Activated gamma-delta T cell treated with Interleukin-2 at 50 U/mL for 16 hours (primary cell): ENCODE measurements around the gene FLAD1.
A peak's percentile ranks its signal among the peaks of the same experiment; 100 is the strongest.
"Not testable (repeated sequence)": the region's sequence is repeated elsewhere in the genome, so short reads cannot be mapped to it uniquely, and the experiment has no call there.

ENCODE experiments used
- DNase-seq: peaks from one replicate; pipeline ENCODE4 v3.0.0-alpha.2; 2020

Gene FLAD1

DNA sequence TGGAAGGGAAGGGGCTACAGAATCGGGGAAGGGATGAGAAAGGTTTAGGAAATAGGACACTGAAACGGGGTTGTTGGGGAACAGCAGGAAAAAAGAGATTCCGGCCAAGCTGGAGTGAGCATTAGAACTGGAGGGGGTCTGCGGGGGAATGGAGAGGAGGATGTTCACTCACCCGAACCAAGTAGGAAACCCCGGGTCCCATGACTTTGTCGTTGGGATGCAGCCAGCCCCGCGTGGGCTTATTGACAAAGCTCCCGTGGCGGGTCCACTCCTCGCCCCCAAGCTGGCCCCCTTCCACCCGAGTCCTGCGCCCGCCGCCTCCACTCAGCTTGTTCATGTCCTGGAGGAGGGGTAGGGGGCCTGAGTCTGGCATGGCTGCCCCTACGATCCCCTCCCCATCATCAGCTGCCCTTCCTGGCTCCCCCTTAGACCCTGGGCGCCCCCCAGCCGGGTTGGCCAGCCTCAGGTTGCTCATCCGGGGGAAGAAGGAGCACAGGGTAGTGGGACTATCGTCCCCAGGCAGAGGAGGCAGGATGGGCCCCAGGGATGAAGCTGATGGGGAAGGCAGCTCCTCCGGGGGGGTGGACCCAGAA lies 13.2 kb upstream of the FLAD1 start:
- no peak for DNase-seq

DNA sequence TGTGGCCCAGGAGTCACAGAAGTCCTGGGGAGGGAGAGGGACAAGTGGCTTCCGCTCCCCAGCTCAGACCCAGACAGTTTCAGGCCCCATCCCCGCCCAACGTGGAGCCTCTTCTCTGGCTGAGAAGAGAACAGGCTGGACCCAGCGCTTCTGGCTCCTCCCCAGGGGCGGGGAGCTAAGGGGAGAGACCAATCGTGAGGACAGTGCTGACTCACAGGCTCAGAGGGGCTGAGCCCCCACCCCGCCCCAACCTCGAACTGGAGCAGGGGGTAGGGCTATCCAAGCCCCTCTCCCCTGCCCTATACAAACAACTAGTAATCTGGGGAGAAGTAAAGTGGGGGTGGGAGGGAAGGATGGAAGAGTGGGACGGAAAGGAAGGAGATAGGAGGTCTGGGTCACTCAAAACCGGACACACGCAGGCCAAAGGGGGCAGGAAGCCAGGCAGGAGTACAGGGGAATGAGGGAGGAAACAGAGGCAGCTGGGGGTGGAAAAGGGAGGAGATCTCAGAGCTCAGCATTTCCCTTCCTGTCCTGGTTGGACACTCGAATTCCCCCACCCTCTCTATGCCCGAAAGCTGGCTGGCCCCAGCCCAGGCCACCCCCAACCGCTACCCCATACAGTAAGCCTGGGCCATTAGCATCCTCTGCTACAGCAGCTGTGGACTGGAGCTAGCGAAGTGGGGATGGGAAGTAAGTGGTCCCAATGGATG lies 12.4 kb upstream of the FLAD1 start, which contains the start of gene SHC1:
Gene SHC1, minus strand, starts transcription at position 117 of the 710 bp plus-strand sequence. CDS start 221 bp downstream, outside the sequence.
- DNase-seq: no peak

DNA sequence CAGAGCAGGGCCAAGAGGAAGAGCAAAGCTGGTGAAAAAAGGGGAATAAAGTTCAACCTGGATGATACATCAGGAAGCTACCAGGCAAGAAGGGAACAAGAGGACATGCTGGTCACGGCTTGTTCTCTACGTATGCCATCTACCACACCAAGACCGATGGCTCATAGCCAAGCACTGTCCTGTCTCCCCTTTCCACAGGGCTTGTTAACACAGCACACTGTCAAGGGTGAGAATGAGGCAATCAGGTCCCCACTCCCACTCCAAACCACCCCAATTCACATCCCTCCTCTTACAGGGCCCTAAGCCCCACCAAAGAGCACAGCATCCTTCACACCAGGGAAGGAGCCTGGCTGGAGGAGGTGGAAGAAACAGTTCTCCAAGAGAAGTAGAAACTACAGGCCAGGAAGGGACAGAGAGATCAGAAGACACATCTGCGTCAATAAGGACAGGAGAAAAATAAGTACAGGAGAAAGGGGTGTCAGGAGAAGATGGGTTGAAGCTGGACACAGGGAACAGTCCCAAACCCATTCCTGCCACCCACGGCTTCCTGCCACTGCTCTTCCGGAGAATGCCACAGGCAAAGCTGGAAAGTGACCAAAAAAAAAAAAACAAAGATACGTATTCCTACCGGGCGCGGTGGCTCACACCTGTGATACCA lies 11.7 kb upstream of the FLAD1 start:
- no peak for DNase-seq

DNA sequence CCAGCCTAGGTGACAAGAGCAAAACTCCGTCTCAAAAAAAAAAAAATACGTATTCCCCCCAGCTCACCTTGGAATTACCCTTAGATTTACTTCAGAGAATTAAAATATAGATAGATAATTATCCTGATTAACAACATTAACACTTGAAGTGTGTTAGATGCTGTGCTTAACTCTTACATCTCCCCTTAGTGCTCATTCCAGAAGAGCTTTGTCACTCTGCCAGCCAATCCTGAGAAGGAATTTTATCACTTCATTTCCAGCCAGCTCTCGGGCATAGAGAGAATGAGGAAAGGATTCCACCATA lies 11.0 kb upstream of the FLAD1 start:
- no peak for DNase-seq

DNA sequence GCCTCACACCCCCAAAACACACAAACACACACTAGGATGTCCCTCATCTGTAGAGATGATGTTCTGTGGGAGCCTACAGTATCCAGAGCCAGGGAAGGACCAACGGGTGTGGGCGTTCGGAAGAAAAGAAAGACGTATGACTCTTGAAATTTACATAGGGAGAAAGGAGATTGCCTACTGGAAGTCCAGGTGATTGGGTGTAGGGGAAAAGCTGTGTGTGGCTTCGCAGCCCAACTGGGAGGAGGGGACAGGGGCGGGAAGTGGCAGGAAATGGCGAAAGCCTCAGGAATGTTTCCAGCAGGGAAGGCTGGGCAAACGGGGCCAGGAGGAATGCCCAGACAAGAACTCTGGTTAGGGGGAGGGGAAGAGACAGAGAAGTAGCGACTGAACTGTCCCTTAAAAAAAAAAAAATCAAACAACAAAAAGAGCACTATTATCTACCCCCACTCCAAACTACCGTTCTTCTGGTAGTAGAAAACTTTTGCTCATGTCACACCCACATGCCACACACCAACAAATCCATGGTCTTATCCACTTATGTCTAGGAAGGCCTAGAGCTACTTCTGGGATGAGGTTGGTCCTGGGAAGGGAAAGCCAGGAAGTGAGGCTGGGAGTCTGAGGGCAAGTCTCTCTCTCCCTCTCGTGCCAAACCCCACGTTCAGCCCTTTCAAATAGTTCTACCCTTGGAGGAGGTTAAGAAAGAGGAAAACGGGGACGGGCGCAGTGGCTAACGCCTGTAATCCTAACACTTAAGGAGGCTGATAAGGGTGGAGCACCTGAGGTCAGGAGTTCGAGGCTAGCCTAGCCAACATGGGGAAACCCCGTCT lies 10.4 kb upstream of the FLAD1 start:
- DNase-seq: no peak

DNA sequence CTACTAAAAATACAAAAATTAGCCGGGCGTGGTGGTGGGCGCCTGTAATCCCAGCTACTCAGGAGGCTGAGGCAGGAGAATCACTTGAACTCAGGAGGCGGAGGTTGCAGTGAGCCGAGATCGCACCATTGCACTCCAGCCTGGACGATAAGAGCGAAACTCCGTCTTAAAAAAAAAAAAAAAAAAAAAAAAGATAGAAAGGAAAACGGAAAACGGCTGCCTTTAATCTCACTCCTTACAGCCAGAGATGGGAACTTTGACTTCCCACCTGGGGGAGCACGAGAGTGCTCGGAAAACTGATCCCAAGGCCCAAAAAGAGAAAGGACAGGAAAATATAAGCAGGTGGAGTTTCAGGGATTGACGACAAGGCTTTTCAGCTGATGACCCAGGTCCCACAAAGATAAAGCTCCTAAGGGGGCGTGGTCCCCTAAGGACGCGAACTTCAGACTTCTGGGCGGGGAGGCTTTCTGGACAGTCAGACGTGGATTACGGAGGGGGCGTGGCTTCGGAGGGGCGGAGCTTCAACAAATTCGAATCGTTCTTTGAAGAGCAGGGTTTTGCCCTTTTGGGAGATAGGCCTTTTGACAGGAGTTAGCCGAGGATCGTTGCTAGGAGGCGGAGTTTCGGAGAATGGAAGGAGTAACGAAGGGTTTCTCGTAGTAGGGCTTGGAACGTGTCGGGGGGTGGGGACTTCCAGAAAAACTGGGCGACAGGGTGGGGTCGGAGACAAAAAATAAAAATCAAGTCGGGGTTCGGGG lies 9.6 kb upstream of the FLAD1 start:
- peak; percentile 89 for DNase-seq

DNA sequence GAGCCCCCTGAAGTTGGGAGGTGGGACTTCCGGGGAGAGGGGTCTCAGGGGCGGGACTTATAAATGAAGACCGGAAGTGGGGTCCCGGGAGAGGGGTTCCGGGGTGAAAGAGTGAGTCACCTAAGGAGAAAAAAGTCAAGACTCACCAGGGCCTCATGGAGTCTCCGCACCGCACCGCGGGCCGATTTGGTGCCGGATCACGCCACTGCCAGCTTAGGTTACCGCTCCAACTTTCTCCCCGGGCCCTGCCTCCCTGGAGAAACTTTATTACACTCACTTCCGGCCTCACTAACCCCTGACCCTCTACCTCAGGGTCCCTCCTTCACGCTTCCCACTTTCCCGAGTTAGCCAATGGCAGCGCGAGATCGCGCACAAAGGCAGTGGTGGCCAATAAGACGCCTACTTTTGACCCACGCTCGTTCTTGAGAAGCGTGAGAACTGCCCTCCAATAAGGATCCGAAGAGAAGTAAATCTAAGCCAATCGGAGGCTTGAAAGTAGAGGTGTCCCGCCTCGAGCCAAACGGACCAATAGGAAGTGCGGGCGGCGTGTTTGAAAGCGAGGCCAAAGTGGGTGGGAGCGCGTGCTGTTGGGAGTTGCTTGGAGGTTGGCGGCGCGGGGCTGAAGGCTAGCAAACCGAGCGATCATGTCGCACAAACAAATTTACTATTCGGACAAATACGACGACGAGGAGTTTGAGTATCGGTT lies 8.9 kb upstream of the FLAD1 start, which contains the start of gene CKS1B:
Gene CKS1B, plus strand, starts transcription at position 580 of the 706 bp plus-strand sequence. Its CDS starts 65 bp downstream, at position 645.
- peak; percentile 96 for DNase-seq

DNA sequence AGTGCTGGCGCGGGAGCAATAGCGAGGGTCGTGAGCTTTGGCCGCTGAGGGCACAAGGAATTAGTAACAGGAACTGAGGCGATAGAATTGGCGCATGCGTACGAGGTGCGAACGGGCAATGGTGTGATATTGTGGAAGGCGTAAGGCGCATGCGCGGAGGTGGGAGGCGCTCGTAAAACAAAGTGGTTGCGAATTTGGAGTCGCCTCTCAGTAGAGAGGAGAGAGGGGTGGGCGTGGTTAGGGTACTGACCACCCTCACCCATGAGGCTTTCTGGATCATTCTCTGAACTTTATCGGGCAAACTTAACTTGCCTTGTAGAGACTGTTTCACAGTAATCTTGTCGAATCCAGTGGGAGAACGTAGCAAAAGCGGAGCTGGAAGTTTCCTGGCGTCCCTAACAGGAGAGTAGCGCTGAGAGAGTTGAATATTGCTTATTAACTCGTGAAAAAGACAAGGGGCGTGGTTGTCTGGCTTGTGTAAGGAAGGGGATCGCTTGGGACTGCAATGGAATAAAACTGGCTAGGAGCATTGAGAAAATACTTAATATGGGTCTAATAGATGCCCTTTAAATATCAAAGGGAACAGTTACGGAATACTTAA lies 8.2 kb upstream of the FLAD1 start:
- peak; percentile 94 for DNase-seq

DNA sequence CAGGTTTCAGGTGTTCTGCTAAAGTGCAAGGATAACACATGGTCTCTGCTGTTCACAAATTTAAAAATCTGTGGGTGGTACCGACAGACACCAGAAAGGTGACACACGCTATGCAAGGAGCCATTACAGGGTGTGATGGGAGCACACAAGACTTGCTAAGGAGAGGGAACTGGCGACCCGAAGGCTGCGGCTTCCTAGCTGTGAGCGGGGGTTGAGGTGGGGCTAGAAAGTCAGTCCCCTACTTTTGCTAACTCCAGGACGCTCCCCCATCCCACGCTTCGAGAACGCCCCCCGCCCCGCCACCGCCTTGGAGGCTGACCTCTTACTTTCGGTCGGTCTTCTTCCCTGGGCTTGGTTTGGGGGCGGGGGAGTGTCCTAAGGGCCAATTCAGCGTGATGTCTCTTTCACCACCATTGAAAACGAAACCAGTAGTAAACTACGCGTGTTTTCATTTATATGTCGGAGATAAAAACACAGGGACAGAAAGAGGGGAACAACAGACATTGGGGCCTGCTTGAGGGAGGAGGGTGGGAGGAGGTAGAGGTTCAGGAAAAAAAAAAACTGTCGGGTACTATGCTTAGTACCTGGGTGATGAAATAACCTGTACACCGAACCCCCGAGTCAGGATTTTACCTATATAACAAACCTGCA lies 7.6 kb upstream of the FLAD1 start:
- peak; percentile 41 for DNase-seq

DNA sequence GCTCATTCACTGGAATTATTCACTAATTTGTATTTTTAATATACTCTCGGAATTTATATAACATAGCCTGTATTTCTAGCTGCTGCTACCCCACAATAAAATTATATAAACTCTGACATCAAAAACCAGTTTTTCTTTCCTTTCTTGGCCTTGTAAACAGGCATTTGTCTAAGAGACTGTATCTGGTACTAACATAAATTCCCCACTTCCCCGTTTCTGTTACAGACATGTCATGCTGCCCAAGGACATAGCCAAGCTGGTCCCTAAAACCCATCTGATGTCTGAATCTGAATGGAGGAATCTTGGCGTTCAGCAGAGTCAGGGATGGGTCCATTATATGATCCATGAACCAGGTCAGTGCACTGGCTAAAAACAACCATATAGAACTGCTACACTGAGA lies 5.4 kb upstream of the FLAD1 start:
- not testable (repeated sequence) for DNase-seq

DNA sequence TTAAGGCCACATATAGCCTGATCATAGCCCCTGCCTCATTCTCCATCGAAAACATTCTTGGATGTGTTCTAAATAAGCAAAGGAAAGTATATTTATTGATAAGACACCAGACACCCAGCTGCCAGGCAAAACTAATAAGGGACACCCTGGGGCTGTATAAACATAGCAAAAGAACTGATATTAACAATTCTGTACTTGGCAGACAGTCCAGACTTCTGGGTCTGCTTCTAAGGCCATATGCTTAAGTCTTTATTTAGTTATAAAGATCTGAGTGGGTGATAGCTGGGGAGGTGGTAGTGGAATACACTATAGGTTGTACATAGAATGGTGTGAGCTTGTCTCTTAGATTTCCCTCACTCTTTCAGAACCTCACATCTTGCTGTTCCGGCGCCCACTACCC lies 4.8 kb upstream of the FLAD1 start:
- no peak for DNase-seq

DNA sequence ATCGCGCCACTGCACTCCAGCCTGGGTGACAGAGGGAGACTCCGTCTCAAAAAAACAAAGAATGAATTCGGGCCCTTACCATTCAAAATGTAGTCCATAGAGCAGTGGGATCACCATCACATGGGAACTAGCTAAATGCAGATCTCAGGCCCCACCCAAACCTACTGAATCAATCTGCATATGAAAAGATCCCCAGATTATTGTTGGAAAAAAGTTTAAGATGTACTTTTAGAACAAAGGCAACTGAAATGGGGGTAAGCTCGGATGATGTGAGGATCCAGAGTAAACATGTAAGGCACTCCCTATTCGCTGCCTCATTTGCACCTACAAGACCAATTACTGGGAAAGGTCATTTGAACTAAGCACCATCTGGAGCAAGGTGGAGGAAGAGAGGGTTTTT lies 803 bp upstream of the FLAD1 start:
- DNase-seq: no peak

DNA sequence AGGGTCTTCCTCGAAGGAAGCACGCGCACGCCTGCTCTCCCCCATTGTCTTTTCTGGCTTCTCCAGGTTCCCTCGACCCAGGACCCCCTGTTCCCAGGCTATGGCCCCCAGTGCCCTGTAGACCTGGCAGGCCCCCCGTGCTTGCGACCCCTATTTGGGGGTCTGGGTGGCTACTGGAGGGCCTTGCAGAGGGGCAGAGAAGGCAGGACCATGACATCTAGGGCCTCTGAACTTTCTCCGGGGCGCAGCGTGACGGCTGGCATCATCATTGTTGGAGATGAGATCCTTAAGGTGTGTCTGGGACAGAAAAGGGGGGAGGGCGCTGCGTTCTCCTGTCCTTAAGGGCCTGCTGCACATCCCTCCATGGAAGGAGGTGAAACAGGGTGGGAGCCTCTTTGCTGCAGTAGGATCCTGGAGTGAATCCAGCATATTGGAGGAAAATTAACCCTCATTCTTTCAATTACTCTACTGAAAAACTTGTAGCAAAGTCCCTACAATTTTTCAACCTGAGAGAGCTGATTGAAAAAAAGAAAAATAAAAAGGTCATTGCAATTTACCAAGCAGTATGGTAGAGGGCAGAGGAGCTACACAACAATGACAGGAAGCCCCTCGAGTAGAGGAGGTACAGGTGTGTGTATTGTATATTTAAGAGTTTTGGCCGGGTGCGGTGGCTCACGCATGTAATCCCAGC lies 777 bp downstream of the FLAD1 start:
- no peak for DNase-seq

DNA sequence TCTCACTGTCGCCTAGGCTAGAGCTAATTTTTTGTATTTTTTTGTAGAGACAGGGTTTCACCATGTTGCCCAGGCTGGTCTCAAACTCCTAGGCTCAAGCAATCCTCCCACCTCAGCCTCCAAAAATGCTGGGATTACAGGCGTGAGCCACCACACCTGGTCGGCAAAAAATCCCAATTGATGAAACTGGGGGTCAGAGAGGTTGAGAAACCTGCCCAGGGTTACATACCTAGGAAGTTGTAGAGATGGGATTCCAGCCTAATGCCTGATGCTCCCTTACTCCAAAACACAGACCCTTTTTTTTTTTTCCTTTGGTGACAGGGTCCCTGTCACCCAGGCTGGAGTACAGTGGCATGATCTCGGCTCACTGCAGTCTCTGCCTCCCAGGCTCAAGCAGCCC lies 3.6 kb downstream of the FLAD1 start:
- DNase-seq: not testable (repeated sequence)

DNA sequence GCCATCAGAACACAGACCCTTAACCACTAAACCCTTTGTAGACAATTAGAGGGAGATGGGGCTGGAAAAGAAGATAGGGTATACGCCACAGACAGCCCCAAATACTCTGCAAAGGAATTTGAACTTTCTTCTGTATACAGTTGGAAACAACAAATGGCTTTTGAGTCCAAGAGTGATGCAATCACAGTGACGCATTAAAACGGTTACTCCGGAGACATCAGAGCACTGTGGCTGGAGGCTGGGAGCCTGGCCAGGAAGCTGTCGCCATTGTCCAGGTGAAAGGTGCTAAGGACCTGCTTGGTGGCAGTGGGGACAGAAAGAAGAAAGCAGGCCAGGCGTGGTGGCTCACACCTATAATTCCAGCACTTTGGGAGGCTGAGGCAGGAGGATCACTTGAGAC lies 4.2 kb downstream of the FLAD1 start:
- no peak for DNase-seq

DNA sequence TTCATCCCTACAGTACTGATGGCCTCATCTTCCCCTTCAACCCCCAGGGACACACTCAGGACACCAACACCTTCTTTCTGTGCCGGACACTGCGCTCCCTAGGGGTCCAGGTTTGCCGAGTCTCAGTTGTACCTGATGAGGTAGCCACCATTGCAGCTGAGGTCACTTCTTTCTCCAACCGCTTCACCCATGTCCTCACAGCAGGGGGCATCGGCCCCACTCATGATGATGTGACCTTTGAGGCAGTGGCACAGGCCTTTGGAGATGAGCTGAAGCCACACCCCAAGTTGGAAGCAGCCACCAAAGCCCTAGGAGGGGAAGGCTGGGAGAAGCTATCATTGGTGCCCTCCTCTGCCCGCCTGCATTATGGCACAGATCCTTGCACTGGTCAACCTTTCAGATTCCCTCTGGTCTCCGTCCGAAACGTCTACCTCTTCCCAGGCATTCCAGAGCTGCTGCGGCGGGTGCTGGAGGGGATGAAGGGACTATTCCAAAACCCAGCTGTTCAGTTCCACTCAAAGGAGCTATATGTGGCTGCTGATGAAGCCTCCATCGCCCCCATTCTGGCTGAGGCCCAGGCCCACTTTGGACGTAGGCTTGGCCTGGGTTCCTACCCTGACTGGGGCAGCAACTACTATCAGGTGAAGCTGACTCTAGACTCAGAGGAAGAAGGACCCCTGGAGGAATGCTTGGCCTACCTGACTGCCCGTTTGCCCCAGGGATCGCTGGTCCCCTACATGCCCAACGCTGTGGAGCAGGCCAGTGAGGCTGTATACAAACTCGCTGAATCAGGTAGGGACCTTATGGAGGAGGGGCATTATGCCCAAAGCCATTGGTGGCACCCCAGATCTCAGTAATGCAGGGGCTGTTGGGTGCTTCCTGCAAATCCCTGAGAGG lies 5.2 kb downstream of the FLAD1 start:
- DNase-seq: no peak

DNA sequence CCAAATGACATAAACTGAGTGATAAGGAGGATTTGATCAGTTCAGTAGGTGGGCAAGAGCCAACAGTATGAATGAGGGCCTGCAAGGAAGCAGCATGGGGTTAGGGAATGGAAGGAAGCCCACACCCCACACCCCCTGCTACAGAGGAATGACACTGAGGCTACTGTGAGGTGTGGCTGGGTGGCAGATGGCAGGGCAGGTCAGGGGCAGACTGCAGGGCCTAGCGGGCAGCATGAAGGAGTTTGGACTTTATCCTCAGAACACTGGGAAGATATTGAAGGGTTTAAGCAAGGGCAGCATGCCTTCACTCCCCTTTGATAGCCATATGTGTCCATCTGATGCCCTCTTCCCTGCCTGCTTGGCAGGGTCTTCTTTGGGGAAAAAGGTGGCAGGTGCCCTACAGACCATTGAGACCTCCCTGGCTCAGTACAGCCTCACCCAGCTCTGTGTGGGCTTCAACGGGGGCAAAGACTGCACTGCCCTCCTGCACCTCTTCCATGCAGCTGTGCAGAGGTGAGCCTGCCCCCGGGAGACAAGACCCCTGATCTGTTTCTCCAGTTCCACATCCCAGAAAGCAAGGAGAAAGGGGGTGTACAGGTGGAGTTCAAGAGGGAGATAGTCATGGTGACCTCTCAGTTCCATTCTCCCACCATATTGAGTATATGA lies 6.2 kb downstream of the FLAD1 start:
- DNase-seq: no peak

DNA sequence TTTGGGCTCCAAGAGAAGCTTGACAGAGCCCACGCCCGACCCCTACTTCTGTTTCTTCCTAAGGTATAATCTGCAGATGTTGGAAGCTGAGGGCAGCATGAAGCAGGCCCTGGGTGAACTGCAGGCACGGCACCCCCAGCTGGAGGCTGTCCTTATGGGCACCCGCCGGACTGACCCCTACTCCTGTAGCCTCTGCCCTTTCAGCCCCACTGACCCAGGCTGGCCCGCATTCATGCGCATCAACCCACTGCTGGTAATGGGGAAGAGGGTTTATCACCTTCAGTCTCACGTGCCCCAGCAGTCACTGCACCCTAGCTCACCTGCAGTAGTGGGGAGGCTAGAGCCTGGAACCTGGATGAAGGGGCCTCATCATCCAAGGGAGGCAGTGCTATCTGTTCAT lies 7.1 kb downstream of the FLAD1 start:
- no peak for DNase-seq
